Neural cell (in vitro differentiated cells): ENCODE data around the gene SFMBT2. TPM values are rescaled to one million over a fixed set of nuclear protein-coding genes. Genes with fewer than 3 reads are reported as not detected.

Experiments
- H2AFZ ChIP-seq: fragments of 200-600, 300-800 bp; sonication (generic), shearing (Covaris generic); 2 replicates; pipeline ENCODE4 v1.6.0; 2014; ENCODE audit warnings: low read depth, mild to moderate bottlenecking, antibody characterized with exemption, low read length, moderate library complexity
- H3F3A ChIP-seq: fragments of 200-600 bp; shearing (Covaris generic); 2 replicates; pipeline ENCODE4 v1.6.1; 2016; ENCODE audit warnings: mild to moderate bottlenecking, moderate library complexity, mixed read lengths, antibody characterized with exemption, low read length; ENCODE audit not compliant: insufficient read depth, poor library complexity, severe bottlenecking
- H3K27ac ChIP-seq: fragments of 200-600, 300-800 bp; sonication (generic), shearing (Covaris generic); 2 replicates; pipeline ENCODE4 v1.5.1; 2014; ENCODE audit warnings: mild to moderate bottlenecking, low read length, moderate library complexity
- H3K27me3 ChIP-seq: fragments of 300-800, 200-600 bp; sonication (generic), shearing (Covaris generic); 2 replicates; pipeline ENCODE4 v1.6.0; 2014; ENCODE audit warnings: mild to moderate bottlenecking, low read depth, low read length, moderate library complexity; ENCODE audit not compliant: insufficient read depth
- H3K36me3 ChIP-seq: fragments of 300-800, 200-600 bp; sonication (generic), shearing (Covaris generic); 2 replicates; pipeline ENCODE4 v1.5.1; 2014; ENCODE audit warnings: mild to moderate bottlenecking, antibody characterized with exemption, low read length, moderate library complexity; ENCODE audit not compliant: insufficient read depth
- H3K4me2 ChIP-seq: fragments of 300-800, 200-600 bp; sonication (generic), shearing (Covaris generic); 2 replicates; pipeline ENCODE4 v1.6.0; 2014; ENCODE audit warnings: mild to moderate bottlenecking, low read length
- H3K4me3 ChIP-seq: fragments of 300-800, 200-600 bp; sonication (generic), shearing (Covaris generic); 2 replicates; pipeline ENCODE4 v1.5.1; 2014; ENCODE audit warnings: mild to moderate bottlenecking, low read length, moderate library complexity
- H3K79me2 ChIP-seq: fragments of 200-600 bp; shearing (Covaris generic); replicated peaks from 2 replicates; pipeline ENCODE4 v1.6.0; 2014; ENCODE audit warnings: mild to moderate bottlenecking, low read length, moderate library complexity; ENCODE audit not compliant: insufficient read depth
- H3K9ac ChIP-seq: fragments of 300-800, 200-600 bp; sonication (generic), shearing (Covaris generic); 2 replicates; pipeline ENCODE4 v1.6.1; 2016; ENCODE audit warnings: mild to moderate bottlenecking, low read length, mixed read lengths
- H3K9me2 ChIP-seq: fragments of 200-600 bp; shearing (Covaris generic); 2 replicates; pipeline ENCODE4 v1.6.1; 2016; ENCODE audit warnings: mild to moderate bottlenecking, low read length, mixed read lengths; ENCODE audit not compliant: insufficient read depth
- H3K9me3 ChIP-seq: fragments of 200-600, 300-800 bp; sonication (generic), shearing (Covaris generic); 2 replicates; pipeline ENCODE4 v1.6.1; 2016; ENCODE audit warnings: mild to moderate bottlenecking, mixed run types, low read length, moderate library complexity, mixed read lengths
- H4K20me1 ChIP-seq: fragments of 200-600 bp; shearing (Covaris generic); 2 replicates; pipeline ENCODE4 v1.6.1; 2016; ENCODE audit warnings: mild to moderate bottlenecking, mixed run types; ENCODE audit not compliant: insufficient read depth
- CTCF ChIP-seq: fragments of 450-650 bp; IDR thresholded peaks from 2 replicates; pipeline ENCODE4 v1.5.1; 2014; ENCODE audit warnings: antibody characterized with exemption, mild to moderate bottlenecking, moderate library complexity; ENCODE audit not compliant: poor library complexity, severe bottlenecking
- EP300 ChIP-seq: fragments of 450-650 bp; conservative IDR thresholded peaks from 2 replicates; pipeline ENCODE4 v1.6.1; 2014; ENCODE audit warnings: antibody characterized with exemption, mild to moderate bottlenecking, moderate library complexity; ENCODE audit not compliant: poor library complexity, severe bottlenecking
- EZH2 ChIP-seq: fragments of 200-600, 300-800 bp; shearing (Covaris generic), sonication (generic); IDR thresholded peaks from 2 replicates; pipeline ENCODE4 v1.6.1; 2014; ENCODE audit warnings: antibody characterized with exemption, low read length, borderline replicate concordance, mild to moderate bottlenecking; ENCODE audit not compliant: insufficient read depth, poor library complexity, severe bottlenecking
- MXI1 ChIP-seq: fragments of 450-650 bp; conservative IDR thresholded peaks from 2 replicates; pipeline ENCODE4 v1.6.1; 2014; ENCODE audit warnings: antibody characterized with exemption, mild to moderate bottlenecking; ENCODE audit not compliant: poor library complexity, severe bottlenecking
- POLR2AphosphoS5 ChIP-seq: IDR thresholded peaks from 2 replicates; pipeline ENCODE4 v1.6.1; 2012
- RAD21 ChIP-seq: fragments of 450-650 bp; conservative IDR thresholded peaks from 2 replicates; pipeline ENCODE4 v1.6.1; 2014; ENCODE audit warnings: antibody characterized with exemption, mild to moderate bottlenecking, moderate library complexity
- SMC3 ChIP-seq: fragments of 450-650 bp; conservative IDR thresholded peaks from 2 replicates; pipeline ENCODE4 v1.6.1; 2014; ENCODE audit warnings: antibody characterized with exemption, mild to moderate bottlenecking, moderate library complexity; ENCODE audit not compliant: poor library complexity
- TAF1 ChIP-seq: IDR thresholded peaks from 2 replicates; pipeline ENCODE4 v1.6.1; 2012; ENCODE audit warnings: low read depth
- polyA plus RNA-seq: library from polyadenylated mRNA; depleted of rRNA; stranded (reverse); fragments of >200 nt; gene quantifications from 2 replicates; pipeline ENCODE4 v1.2.3, GENCODE V29; 2014
- TF ChIP-seq, protein P1 (sequence below): IDR thresholded peaks from 2 replicates; pipeline ENCODE4 v1.6.1; 2012; ENCODE audit warnings: borderline replicate concordance

The SFMBT2 gene
- polyA plus RNA-seq, 1 donor from 2014 or later: 1.3 TPM

DNA sequence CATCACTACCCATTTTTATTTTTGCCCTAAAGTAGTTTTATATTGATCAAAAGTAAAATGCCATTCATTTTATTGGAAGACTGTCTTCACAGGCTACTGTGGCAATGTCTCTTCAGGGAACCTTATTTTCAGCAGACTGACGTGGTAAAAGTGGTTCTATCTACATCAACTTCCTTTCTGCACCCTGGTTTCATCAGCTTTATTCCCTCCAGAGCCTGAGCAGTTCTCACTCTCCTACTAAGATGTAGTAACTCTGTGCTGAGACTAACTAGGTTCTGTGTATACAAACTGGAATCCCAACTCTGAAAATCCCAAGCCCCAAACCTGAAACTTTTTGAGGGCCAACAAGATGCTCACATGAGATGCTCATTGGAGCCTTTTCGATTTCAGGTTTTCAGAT lies 155.3 kb downstream of the SFMBT2 start:
- Histone ChIP-seq H3K27ac (no peak overlapping the region), H3K9me3 (no peaks in the 10 kb centered on the region), H2AFZ (no peak overlapping the region)

DNA sequence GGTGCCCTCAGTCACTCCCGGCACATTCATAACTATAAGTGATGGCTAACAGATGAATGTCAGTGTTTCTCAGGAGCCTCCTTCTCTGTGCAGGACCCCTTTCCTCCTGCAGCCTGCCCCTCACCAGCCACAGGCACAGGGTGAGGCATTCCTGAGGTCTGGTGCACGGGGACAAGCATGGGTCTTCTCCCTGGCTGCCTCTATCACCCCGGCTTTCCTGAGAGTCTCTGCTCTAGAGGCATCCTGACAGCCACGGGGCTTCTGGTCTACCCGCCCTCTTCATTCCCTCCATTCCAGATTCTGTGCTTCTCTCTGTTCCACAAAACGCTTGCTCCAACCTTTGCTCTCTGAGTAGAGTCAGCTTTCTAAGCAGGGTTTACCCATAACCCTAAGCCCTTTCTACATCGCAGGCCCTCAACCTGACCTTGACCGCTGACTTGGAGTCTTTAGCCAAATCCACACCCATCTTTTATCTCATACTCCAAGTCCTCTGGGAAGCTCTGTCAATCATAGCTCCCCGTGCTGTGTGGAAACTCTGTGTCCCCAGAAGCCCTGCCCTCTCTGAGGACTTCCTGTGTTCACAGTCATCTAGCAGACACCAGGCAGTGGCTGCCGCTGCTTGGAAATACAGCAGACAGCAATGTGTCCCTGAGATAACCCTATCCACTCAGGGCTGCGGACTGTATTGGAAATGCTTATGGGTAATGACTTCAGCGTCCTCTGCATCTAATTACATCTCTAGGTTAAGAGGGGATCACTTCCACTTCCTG lies 159.0 kb downstream of the SFMBT2 start:
- H3K4me3 ChIP-seq: no peak overlapping the region
- no peak overlapping the region for H3K27ac ChIP-seq
- TF ChIP-seq CTCF (no peak), POLR2AphosphoS5 (no peak), TAF1 (no peak), SMC3 (no peak), EP300 (no peak), RAD21 (no peak), EZH2 (no peak), MXI1 (no peak)
- TF ChIP-seq, protein P1, sequence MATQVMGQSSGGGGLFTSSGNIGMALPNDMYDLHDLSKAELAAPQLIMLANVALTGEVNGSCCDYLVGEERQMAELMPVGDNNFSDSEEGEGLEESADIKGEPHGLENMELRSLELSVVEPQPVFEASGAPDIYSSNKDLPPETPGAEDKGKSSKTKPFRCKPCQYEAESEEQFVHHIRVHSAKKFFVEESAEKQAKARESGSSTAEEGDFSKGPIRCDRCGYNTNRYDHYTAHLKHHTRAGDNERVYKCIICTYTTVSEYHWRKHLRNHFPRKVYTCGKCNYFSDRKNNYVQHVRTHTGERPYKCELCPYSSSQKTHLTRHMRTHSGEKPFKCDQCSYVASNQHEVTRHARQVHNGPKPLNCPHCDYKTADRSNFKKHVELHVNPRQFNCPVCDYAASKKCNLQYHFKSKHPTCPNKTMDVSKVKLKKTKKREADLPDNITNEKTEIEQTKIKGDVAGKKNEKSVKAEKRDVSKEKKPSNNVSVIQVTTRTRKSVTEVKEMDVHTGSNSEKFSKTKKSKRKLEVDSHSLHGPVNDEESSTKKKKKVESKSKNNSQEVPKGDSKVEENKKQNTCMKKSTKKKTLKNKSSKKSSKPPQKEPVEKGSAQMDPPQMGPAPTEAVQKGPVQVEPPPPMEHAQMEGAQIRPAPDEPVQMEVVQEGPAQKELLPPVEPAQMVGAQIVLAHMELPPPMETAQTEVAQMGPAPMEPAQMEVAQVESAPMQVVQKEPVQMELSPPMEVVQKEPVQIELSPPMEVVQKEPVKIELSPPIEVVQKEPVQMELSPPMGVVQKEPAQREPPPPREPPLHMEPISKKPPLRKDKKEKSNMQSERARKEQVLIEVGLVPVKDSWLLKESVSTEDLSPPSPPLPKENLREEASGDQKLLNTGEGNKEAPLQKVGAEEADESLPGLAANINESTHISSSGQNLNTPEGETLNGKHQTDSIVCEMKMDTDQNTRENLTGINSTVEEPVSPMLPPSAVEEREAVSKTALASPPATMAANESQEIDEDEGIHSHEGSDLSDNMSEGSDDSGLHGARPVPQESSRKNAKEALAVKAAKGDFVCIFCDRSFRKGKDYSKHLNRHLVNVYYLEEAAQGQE: no peak
- no peaks in the 10 kb centered on the region for H3K36me3 ChIP-seq
- H3K4me2 ChIP-seq: no peak overlapping the region
- H3F3A ChIP-seq: no peaks in the 10 kb centered on the region
- H3K9me3 ChIP-seq: no peaks in the 10 kb centered on the region
- no peak overlapping the region for H2AFZ ChIP-seq
- no peaks in the 10 kb centered on the region for H4K20me1 ChIP-seq
- no peak overlapping the region for H3K9ac ChIP-seq
- no peaks in the 10 kb centered on the region for H3K9me2 ChIP-seq
- no peaks in the 10 kb centered on the region for H3K79me2 ChIP-seq
- no peaks in the 10 kb centered on the region for H3K27me3 ChIP-seq

More for the DNA sequence above, 155.3 kb downstream of the SFMBT2 start:
- Histone ChIP-seq H3K9me2 (no peaks in the 10 kb centered on the region), H3K4me3 (no peak overlapping the region), H3K27me3 (no peaks in the 10 kb centered on the region), H3K9ac (no peak overlapping the region), H3K36me3 (no peaks in the 10 kb centered on the region), H3F3A (no peaks in the 10 kb centered on the region), H3K79me2 (no peaks in the 10 kb centered on the region), H3K4me2 (no peak overlapping the region), H4K20me1 (no peaks in the 10 kb centered on the region)
- TF ChIP-seq CTCF: no peak
- TF ChIP-seq, protein P1: no peak
